Hepatocyte (in vitro differentiated cells): ENCODE results near the gene BACH2.

Experiments
- CTCF ChIP-seq: fragments of 200-600 bp; sonication (generic); IDR thresholded peaks from 2 replicates; pipeline ENCODE4 v1.5.1; 2016; ENCODE audit warnings: antibody characterized with exemption, mild to moderate bottlenecking; ENCODE audit not compliant: poor library complexity
- EZH2 ChIP-seq: fragments of 200-600 bp; sonication (generic); IDR thresholded peaks from 2 replicates; pipeline ENCODE4 v1.6.1; 2016; ENCODE audit warnings: antibody characterized with exemption, mild to moderate bottlenecking, borderline replicate concordance

GRCh38 chr6:89936177-89936576 lies 360.5 kb downstream of the BACH2 start:
- TF ChIP-seq CTCF (no peak), EZH2 (no peak)
